HG03097 (cell line): ENCODE measurements around the gene TTN.
"Not testable (repeated sequence)": the region's sequence is repeated elsewhere in the genome, so short reads cannot be mapped to it uniquely, and the experiment has no call there.

Experiments used
- ATAC-seq: cut with Tn5 transposase; IDR thresholded peaks from one replicate; pipeline ENCODE4 v1.9.1; 2021; ENCODE audit not compliant: unreplicated experiment, low FRiP score

TTN gene

GRCh38 chr2:178550352-178550751 is 256.9 kb downstream of the TTN start:
- no peak for ATAC-seq

GRCh38 chr2:178542569-178542968 is 264.7 kb downstream of the TTN start:
- no peak for ATAC-seq

GRCh38 chr2:178542161-178542560 is 265.1 kb downstream of the TTN start:
- no peak for ATAC-seq

GRCh38 chr2:178536037-178536436 is 271.2 kb downstream of the TTN start:
- no peak for ATAC-seq

GRCh38 chr2:178531168-178531567 is 276.1 kb downstream of the TTN start:
- no peak for ATAC-seq

GRCh38 chr2:178530625-178531142 is 276.5 kb downstream of the TTN start:
- ATAC-seq: peak; percentile 94

GRCh38 chr2:178530131-178530530 is 277.1 kb downstream of the TTN start:
- no peak for ATAC-seq

GRCh38 chr2:178529194-178529593 is 278.0 kb downstream of the TTN start:
- ATAC-seq: no peak

GRCh38 chr2:178528647-178529046 is 278.6 kb downstream of the TTN start:
- ATAC-seq: no peak

GRCh38 chr2:178527592-178527991 is 279.6 kb downstream of the TTN start:
- no peak for ATAC-seq

- ATAC-seq: no peak
Observed at GRCh38 chr2:178526256-178526655, 281.0 kb downstream of the TTN start.

GRCh38 chr2:178525460-178525859 is 281.8 kb downstream of the TTN start:
- not testable (repeated sequence) for ATAC-seq

GRCh38 chr2:178525010-178525409 is 282.2 kb downstream of the TTN start:
- ATAC-seq: not testable (repeated sequence)

- ATAC-seq: peak; percentile 10
Observed at GRCh38 chr2:178523596-178524134, 283.6 kb downstream of the TTN start.

- peak; percentile 68 for ATAC-seq
Observed at GRCh38 chr2:178522950-178523595, 284.1 kb downstream of the TTN start.

GRCh38 chr2:178521304-178522150 is 285.7 kb downstream of the TTN start:
- no peak for ATAC-seq

GRCh38 chr2:178517496-178517895 is 289.7 kb downstream of the TTN start:
- no peak for ATAC-seq

- ATAC-seq: no peak
Observed at GRCh38 chr2:178514664-178515063, 292.6 kb downstream of the TTN start.

- no peak for ATAC-seq
Observed at GRCh38 chr2:178513876-178514275, 293.3 kb downstream of the TTN start.

GRCh38 chr2:178512484-178512883 is 294.7 kb downstream of the TTN start:
- no peak for ATAC-seq

- no peak for ATAC-seq
Observed at GRCh38 chr2:178510384-178510783, 296.8 kb downstream of the TTN start.
